Stimulated activated CD4-positive, alpha-beta T cell treated with anti-CD3 and anti-CD28 coated beads, Interleukin-1b, Interleukin-23, amount 100 ng/mL, for 48 hours (primary cell): ENCODE measurements around the gene TATDN2.
"Not testable (repeated sequence)": the region's sequence is repeated elsewhere in the genome, so short reads cannot be mapped to it uniquely, and the experiment has no call there.

Experiments
- DNase-seq: peaks from one replicate; pipeline ENCODE4 v3.0.0-alpha.2; 2020

The TATDN2 gene

GRCh38 chr3:10238345-10239183, 9.7 kb upstream of the TATDN2 start:
- DNase-seq = peak; percentile 45

DNA sequence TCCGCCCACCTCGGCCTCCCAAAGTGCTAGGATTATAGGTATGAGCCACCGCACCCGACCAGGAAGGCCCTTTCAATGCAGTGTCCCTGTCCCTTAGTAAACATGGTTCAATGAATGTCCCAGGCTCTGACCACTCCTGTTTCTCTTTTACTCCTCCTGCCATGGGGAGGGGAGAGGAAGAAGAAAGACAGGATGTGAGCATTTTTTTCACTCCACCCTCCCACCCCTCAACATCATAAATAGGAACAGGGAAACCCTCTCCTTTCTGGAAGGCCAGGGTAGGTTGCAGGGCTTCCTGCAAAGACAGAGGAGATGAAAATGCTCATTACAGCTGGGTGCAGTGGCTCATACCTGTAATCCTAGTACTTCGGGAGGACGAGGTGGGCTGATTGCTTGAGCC, 7.5 kb upstream of the TATDN2 start:
- no peak for DNase-seq

DNA sequence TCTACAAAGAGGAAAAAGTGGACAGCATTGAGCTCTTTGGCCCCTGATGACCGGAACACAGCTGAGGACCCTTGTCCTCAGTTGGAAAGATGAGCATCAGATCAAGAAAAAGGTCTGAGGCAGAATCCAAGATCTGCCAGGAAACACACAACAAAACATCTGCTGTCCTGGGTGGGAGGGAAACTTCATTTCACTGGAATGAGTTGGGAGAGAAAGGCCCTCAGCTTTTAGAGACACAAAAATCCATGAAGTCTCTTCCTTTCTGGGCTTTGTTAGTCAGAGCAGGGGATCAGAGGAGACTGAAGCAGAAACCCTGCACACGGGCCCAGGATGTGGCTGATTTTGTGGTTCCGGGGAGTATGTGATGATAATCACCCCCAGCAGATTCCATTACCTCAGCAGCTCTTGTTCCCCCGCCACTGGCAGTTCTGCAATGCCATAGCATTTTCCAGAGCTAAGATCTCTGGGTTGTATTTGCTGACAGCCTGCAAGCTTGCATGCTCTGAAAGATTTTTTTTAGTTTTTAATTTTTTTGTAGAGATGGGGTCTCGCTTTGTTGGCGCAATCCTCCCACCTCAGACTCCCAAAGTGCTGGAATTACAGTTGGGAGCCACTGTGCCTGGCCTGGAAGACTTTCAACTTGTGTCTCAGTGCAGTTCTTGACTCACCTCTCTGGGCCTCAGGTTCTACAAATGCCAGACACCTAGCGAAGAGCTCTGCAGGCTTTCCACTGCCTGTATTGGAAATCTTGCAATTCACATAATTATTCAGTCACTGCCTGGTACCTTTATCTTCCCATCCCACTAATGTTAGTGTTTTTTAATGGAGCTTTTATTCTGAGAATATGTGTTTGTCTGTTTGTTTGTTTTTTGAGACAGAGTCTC, 5.8 kb upstream of the TATDN2 start:
- DNase-seq = peak; percentile 83

- no peak for DNase-seq
Measured at GRCh38 chr3:10244009-10244408, 4.2 kb upstream of the TATDN2 start.

DNA sequence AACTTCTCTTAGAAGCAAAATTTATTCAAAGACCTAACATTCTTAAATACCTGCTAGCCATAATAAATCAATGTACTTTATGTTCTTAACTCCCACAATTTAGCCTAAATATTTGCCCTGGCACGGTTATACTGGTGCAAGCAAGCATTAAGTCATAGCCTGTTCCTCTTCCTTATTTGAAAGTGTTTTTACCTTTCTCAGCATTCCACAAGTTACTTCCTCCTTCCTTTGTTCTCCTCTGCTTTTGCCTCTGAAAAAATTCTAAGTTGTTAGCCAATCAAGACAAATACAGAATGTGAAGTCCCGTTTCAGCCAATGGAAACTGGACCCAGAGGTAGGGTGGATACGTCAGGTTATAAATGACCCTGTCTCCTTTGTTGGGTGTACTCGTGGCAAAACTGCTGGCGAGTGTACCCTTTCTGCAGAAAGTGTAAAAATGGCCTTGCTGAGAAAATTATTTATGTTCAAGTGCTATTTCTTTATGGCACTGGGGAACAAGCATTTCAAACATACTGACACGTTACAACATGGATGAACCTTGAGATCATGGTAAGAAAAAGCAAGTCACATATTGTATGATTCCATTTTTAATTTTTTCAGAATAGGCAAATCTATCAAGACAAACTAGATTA, 3.1 kb upstream of the TATDN2 start:
- DNase-seq = no peak

GRCh38 chr3:10247679-10248183, 528 bp upstream of the TATDN2 start:
- DNase-seq = no peak

GRCh38 chr3:10248984-10249748, 907 bp downstream of the TATDN2 start:
- peak; percentile 78 for DNase-seq

GRCh38 chr3:10249833-10250232, 1.6 kb downstream of the TATDN2 start:
- no peak for DNase-seq

DNA sequence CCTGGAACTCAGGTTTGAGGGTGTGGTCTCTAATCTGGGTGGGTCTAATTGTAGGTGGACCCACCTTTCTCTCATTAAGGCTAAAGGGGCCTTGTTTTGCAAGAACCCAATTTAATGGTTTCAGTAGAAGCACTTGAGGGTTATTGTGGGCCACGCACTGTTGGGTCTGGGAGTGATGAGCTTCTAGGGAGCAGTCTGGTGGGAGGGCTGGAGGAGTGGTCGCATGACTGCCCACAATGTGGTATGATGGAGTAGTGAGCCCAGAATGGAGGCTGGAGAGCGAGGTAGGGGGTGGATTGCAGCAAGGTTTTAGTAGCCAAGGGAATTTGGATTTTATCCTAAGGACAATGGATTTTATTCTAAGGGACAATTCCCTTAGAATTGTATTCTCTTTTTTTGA, 2.7 kb downstream of the TATDN2 start:
- DNase-seq = no peak

- DNase-seq = no peak
Measured at GRCh38 chr3:10253731-10254130, 5.5 kb downstream of the TATDN2 start.

- DNase-seq = no peak
Measured at GRCh38 chr3:10255835-10256234, 7.6 kb downstream of the TATDN2 start.

DNA sequence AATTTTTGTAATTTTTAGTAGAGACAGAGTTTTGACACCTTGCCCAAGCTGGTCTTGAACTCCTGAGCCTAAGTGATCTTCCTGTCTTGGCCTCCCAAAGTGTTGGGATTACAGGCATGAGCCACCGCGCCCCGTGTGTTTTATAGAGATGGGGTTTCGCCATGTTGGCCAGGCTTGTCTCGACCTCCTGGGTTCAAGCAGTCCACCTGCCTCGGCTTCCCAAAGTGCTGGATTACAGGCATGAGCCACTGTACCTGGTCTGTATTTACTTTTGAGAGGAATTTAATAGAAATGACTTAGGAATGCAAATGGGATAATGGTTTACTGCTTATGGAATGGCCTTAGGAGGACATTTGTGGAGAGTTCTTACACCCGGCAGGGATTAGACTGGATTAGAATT, 10.8 kb downstream of the TATDN2 start:
- no peak for DNase-seq

DNA sequence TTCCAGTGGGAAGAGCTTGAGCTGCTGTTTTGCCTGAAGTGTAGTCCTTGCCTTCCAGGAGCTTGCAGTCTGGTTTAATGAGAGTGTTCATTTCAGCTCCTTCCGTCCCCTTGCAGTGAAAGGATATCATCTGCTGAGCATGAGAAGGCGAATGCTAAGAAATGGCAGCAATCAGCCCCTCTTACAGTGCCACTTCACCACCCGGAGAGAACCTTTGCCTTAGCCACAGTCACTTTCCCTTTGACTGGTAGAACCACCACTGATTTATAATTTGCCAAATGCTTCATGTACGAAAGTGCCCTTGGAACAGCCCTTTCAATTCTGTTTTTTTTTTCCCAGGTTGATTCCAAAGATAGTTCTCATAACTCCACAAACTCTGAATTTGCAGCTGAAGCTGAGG, 11.5 kb downstream of the TATDN2 start:
- DNase-seq = no peak

- DNase-seq = no peak
Measured at GRCh38 chr3:10260211-10260701, 12.0 kb downstream of the TATDN2 start.

- DNase-seq = no peak
Measured at GRCh38 chr3:10262027-10262426, 13.8 kb downstream of the TATDN2 start.

- peak; percentile 62 for DNase-seq
Measured at GRCh38 chr3:10263646-10264363, 15.5 kb downstream of the TATDN2 start.

DNA sequence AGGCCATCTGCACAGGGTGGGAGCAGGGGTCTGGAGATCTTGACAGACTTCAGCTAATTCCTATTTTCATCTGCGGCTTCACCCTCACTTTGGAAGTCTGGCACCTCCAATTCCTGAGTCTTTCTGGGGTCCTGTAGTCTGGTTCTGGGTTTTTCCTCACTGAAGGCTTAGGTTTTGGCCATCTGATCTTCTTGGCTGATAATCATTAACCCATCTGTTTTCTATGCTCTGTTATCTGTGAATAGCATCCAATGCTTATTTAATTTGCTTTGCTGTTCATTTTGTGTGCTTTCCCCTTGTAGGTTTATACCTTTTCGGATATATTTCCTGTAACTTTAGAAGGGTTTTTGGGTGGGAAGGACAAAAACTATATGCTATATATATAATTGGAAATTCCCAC, 17.6 kb downstream of the TATDN2 start:
- no peak for DNase-seq

DNA sequence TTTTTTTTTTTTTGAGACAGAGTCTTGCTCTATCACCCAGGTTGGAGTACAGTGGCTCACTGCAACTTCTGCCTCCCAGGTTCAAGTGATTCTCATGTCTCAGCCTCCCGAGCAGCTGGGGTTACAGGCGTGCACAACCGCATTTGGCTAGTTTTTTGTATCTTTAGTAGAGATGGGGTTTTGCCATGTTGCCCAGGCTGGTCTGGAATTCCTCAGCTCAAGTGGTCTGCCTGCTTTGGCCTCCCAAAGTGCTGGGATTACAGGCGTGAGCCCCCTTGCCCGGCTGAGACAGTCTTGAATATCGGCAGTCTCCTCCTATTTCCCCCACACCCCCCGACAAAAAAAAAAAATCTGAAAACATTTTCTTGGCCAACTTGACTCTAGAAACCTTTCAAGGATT, 18.7 kb downstream of the TATDN2 start:
- not testable (repeated sequence) for DNase-seq

- DNase-seq = no peak
Measured at GRCh38 chr3:10268116-10268515, 19.9 kb downstream of the TATDN2 start.

DNA sequence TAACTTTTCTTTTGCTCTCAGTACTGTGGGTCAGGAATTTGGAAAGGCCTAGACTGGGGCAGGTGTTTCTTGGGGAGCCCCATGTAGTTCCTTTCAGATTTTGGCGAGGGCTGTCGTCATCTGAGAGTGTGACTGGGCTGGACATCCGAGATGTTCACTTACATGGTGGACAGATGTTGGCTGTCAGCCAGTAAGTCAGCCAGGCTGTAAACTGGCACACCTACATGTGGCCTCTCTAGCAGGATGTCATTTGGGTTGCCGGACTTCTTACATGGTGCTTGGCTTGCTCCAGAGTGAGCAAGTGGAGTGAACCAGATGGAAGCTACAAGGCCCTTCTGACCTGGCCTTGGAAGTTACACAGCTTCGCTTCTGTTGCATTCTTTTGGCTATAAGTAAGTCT, 20.7 kb downstream of the TATDN2 start:
- DNase-seq = no peak

DNA sequence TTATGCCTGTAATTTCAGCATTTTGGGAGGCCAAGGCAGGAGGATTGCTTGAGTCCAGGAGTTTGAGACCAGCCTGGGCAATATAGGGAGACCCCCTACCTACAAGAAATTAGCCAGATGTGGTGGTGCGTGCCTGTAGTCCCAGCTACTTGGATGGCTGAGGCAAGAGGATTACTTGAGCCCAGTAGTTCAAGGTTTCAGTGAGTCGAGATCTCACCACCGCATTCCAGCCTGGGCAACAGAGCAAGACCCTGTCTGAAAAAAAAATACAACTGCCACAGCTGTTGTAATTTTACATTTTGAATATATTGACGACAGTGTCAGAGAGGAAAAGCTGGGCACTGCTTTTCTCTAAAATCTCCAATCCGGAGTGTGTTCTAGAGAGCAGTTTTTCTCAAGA, 21.2 kb downstream of the TATDN2 start:
- DNase-seq = no peak

- not testable (repeated sequence) for DNase-seq
Measured at GRCh38 chr3:10272476-10272875, 24.2 kb downstream of the TATDN2 start.
